Panc1 (cell line): ENCODE results near the gene EBLN1. TPM values are rescaled to one million over a fixed set of nuclear protein-coding genes. Genes with fewer than 3 reads are reported as not detected.

Experiments used
- ATAC-seq: fragments of 200-7000 bp; cut with Tn5 transposase; 2 replicates; pipeline ENCODE4 v1.9.1; 2020; ENCODE audit warnings: mild to moderate bottlenecking, moderate library complexity
- BruUV-seq: library from RNA; stranded (reverse); fragments of 400-500 nt; replicated peaks from 2 replicates; lab custom pipeline; 2021; lab: Mats Ljungman, UMichigan
- CTCF ChIA-PET: fragments of 300-600 bp; sonication (Branson Sonifier 250); formaldehyde crosslinking; loops from one replicate; lab custom pipeline; 2022; ENCODE audit warnings: antibody characterized with exemption; lab: Charles Lee
- POLR2A ChIA-PET: fragments of 300-600 bp; sonication (Branson Sonifier 250); formaldehyde crosslinking; loops from one replicate; lab custom pipeline; 2022; ENCODE audit warnings: antibody characterized with exemption; lab: Charles Lee
- DNase-seq: peaks from one replicate; pipeline ENCODE4 v3.0.0-alpha.2; 2010; ENCODE audit warnings: low read depth, low spot score
- H3K27ac ChIP-seq: 2 replicates; pipeline ENCODE4 v1.5.1; 2011; ENCODE audit warnings: mild to moderate bottlenecking, low read length, inconsistent platforms
- H3K27me3 ChIP-seq: fragments of 200-500 bp; sonication (Bioruptor generic); 2 replicates; pipeline ENCODE4 v1.6.0; 2014; ENCODE audit warnings: low read length, inconsistent platforms; ENCODE audit not compliant: control insufficient read depth, insufficient read depth
- H3K36me3 ChIP-seq: fragments of 200-500 bp; sonication (Bioruptor generic); 2 replicates; pipeline ENCODE4 v1.5.1; 2014; ENCODE audit warnings: inconsistent platforms, mild to moderate bottlenecking, low read length, moderate library complexity; ENCODE audit not compliant: control insufficient read depth, insufficient read depth
- H3K4me1 ChIP-seq: 2 replicates; pipeline ENCODE4 v1.5.1; 2011; ENCODE audit warnings: inconsistent platforms, mild to moderate bottlenecking, low read length, moderate library complexity; ENCODE audit not compliant: control insufficient read depth, insufficient read depth
- H3K4me3 ChIP-seq, 2 experiments: 2 replicates each; pipeline ENCODE4 v1.5.1; 2011 to 2012; ENCODE audit warnings: low read depth in 2 of 2, low read length in 2 of 2, mild to moderate bottlenecking in 2 of 2, inconsistent platforms in 1 of 2, moderate library complexity in 1 of 2
- H3K9me3 ChIP-seq: fragments of 200-500 bp; sonication (Bioruptor generic); 2 replicates; pipeline ENCODE4 v1.5.1; 2014; ENCODE audit warnings: low read depth, mild to moderate bottlenecking, inconsistent platforms, low read length, moderate library complexity; ENCODE audit not compliant: control insufficient read depth, insufficient read depth
- CTCF ChIP-seq: fragments of 450-650 bp; IDR thresholded peaks from 2 replicates; pipeline ENCODE4 v1.5.1; 2017; ENCODE audit warnings: mild to moderate bottlenecking
- POLR2AphosphoS5 ChIP-seq: IDR thresholded peaks from 2 replicates; pipeline ENCODE4 v1.6.1; 2012; ENCODE audit warnings: mild to moderate bottlenecking, low read depth, low read length, moderate library complexity
- REST ChIP-seq, 2 experiments: IDR thresholded peaks; 2 replicates each; pipeline ENCODE4 v1.6.1; 2011 to 2012; ENCODE audit warnings: low read depth in 2 of 2, control low read depth in 1 of 2, low read length in 1 of 2, mild to moderate bottlenecking in 1 of 2, moderate library complexity in 1 of 2; ENCODE audit not compliant: insufficient read depth in 1 of 2
- SIN3A ChIP-seq: IDR thresholded peaks from 2 replicates; pipeline ENCODE4 v1.6.1; 2012; ENCODE audit warnings: low read depth, mild to moderate bottlenecking, low read length, moderate library complexity, borderline replicate concordance; ENCODE audit not compliant: insufficient read depth
- TCF7L2 ChIP-seq: IDR thresholded peaks from 2 replicates; pipeline ENCODE4 v1.6.1; 2011; ENCODE audit warnings: mild to moderate bottlenecking, low read depth, low read length, inconsistent platforms
- in situ Hi-C: cut with HindIII; loops from 2 replicates; pipeline ENCODE4 v1.10.0; 2016; ENCODE audit warnings: low sequenced_read_pairs, low pct_unique_long_range_greater_than_20kb
- intact Hi-C: fragments of 100-400 bp; cut with micrococcal nuclease; formaldehyde crosslinking; loops from one replicate; pipeline ENCODE4 v1.10.0; 2022; ENCODE audit not compliant: unreplicated experiment
- total RNA-seq: library from RNA; stranded (reverse); gene quantifications from one replicate; pipeline ENCODE4 v1.2.1, GENCODE V29; 2021; ENCODE audit not compliant: unreplicated experiment

The EBLN1 gene
- total RNA-seq, 1 experiment from 2014 or later, result not detected

- ChIA-PET POLR2A (no interaction called here), CTCF (no interaction called here)
- H3K27ac ChIP-seq, result no peak overlapping the region
- no TSS peak for BruUV-seq
- no peaks in the 10 kb centered on the region for H3K27me3 ChIP-seq
- ATAC-seq (no peak), DNase-seq (no peak)
- H3K4me1 ChIP-seq, result no peaks in the 10 kb centered on the region
- intact Hi-C loops (no loop called here), in situ Hi-C loops (no loop called here)
- 0 out of 2 replicates have a peak, but pooled peaks cover 5% of the 10 kb centered on the region for H3K9me3 ChIP-seq
- H3K36me3 ChIP-seq, result no peaks in the 10 kb centered on the region
- TF ChIP-seq REST (IDR thresholded peaks at IDR 0.05; ENCODE audit: insufficient read depth in 1 of 2, low read depth in 2 of 2, low read length in 1 of 2) (no peak), CTCF (no peak), SIN3A (no peak), POLR2AphosphoS5 (no peak), TCF7L2 (no peak)
- H3K4me3 ChIP-seq, result no peak overlapping the region
These were observed 33.9 kb downstream of the EBLN1 start for GRCh38 chr10:22183771-22184461.

- H3K4me1 ChIP-seq, result no peaks in the 10 kb centered on the region
- H3K9me3 ChIP-seq, result 0 out of 2 replicates have a peak, but pooled peaks cover 5% of the 10 kb centered on the region
- no peak for TF ChIP-seq TCF7L2
- no peak for TF ChIP-seq CTCF
- no peak for TF ChIP-seq SIN3A
- TF ChIP-seq REST (IDR thresholded peaks at IDR 0.05; ENCODE audit: insufficient read depth in 1 of 2, low read depth in 2 of 2, low read length in 1 of 2), result no peak
- TF ChIP-seq POLR2AphosphoS5, result no peak
- in situ Hi-C loops (no loop called here), intact Hi-C loops (no loop called here)
- no peak overlapping the region for H3K27ac ChIP-seq
- ChIA-PET POLR2A (no interaction called here), CTCF (no interaction called here)
- no peak overlapping the region for H3K4me3 ChIP-seq
- H3K36me3 ChIP-seq, result no peaks in the 10 kb centered on the region
- DNase-seq (no peak), ATAC-seq (no peak)
- no TSS peak for BruUV-seq
- H3K27me3 ChIP-seq, result peaks cover 2% of the 10 kb centered on the region; the same call in 1 of the 2 replicates
These were observed 37.1 kb downstream of the EBLN1 start for GRCh38 chr10:22180724-22181123.
